ENCODE results near the gene PLSCR2.
"Not testable (repeated sequence)": the region's sequence is repeated elsewhere in the genome, so short reads cannot be mapped to it uniquely, and the experiment has no call there.

Gene PLSCR2

DNA sequence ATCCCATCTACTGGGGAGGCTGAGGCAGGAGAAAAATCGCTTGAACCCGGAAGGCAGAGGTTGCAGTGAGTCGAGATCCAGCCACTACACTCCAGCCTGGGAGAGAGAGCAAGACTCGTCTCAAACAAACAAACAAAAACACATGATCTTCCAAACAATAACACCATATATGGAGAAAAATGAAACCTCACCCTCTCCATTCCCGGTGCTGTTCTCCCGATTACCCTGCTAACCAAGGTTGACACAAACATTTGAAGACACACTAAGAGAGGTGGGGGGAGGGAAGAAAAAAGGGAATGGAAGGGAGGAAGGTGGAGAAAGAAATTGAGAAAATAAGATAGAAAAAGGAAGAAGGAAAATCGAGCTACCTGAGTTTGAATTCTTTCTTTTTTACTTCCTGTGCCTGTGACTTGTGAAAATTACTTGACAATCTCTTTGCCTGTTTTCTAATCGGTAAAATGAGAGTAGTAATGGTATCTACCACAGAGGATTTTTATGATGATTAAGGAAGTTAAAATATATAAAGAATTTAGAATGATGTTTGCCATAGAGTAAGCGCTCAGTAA lies 1.1 kb upstream of the PLSCR2 start:
- Histone ChIP-seq H3K36me3 (ENCODE audit: insufficient read depth, low read length) (no peaks in the 10 kb centered on the region), H3K27me3 (ENCODE audit: insufficient read depth, low read length) (no peaks in the 10 kb centered on the region), H3K4me3 (ENCODE audit: low read length) (no peak overlapping the region), H3K9me3 (ENCODE audit: low read length) (no peaks in the 10 kb centered on the region), H3K4me1 (ENCODE audit: insufficient read depth, low read length) (no peaks in the 10 kb centered on the region), H2AFZ (ENCODE audit: low read depth, low read length) (no peak overlapping the region)

DNA sequence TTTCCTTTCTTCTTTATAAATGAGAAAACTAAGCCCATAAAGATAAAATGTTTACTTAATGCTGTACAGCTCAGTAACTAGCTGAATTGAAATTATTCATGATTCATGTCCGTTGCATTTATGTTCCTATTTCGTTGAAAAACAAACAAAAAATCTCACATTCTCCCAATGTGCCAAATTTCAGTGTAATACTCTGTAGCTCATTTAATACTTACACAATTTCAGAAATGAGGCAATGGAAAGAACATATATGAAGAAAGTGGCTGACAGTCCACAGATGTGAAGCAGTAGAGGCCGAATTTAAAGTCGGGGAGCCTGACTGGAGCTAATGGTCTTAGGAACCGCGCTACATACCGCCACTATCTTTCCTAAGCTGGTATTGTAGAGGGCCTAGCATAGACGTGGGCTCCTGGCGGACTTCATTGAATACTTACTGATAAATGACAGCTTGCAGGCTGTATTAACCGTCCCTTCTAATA lies 651 bp downstream of the PLSCR2 start:
- H3K9me3 ChIP-seq (ENCODE audit: low read length) = no peaks in the 10 kb centered on the region
- no peaks in the 10 kb centered on the region for H3K4me1 ChIP-seq (ENCODE audit: insufficient read depth, low read length)

DNA sequence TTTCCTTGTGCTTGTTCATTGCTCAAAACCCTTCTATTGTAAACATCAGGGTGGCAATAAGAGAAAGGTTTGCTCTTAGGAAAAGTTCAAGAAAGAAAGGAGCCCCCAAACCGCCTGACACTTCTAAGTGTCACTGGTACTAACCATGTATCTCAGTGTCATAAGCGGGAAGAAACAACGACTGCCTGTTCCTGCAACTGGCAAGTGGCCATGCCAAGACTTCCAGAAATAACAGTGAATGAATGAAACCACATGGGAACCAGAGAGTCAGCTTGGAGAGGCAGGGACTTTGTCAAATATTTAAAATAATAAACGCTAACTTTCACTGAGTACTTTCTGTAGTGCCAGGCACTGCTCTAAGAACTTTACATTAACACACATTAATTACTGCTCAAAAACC lies 1.1 kb downstream of the PLSCR2 start:
- no peaks in the 10 kb centered on the region for H3K4me1 ChIP-seq (ENCODE audit: insufficient read depth, low read length)
- H3K4me3 ChIP-seq (ENCODE audit: low read length) = no peak overlapping the region
- no peaks in the 10 kb centered on the region for H3K9me3 ChIP-seq (ENCODE audit: low read length)
- H3K27me3 ChIP-seq (ENCODE audit: insufficient read depth, low read length) = no peaks in the 10 kb centered on the region
- H3K36me3 ChIP-seq (ENCODE audit: insufficient read depth, low read length) = no peaks in the 10 kb centered on the region
- H2AFZ ChIP-seq (ENCODE audit: low read depth, low read length) = no peak overlapping the region

More for the DNA sequence above, 651 bp downstream of the PLSCR2 start:
- Histone ChIP-seq H3K4me3 (ENCODE audit: low read length) (no peak overlapping the region), H2AFZ (ENCODE audit: low read depth, low read length) (no peak overlapping the region), H3K27me3 (ENCODE audit: insufficient read depth, low read length) (no peaks in the 10 kb centered on the region), H3K36me3 (ENCODE audit: insufficient read depth, low read length) (no peaks in the 10 kb centered on the region)

DNA sequence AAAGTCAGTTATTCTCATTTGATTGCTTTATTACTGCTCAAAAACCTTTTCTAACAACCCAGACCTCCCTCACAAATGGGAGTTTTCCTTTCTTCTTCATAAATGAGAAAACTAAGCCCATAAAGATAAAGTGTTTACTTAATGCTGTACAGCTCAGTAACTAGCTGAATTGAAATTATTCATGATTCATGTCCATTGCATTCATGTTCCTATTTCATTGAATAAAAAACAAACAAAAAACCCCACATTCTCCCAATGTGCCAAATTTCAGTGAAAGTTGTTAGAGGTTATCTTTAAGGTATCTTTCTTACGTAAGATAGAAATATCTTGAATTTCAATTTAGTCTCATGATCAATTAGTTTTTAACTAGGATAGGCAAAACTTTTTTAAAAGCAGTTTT lies 2.8 kb downstream of the PLSCR2 start:
- H3K36me3 ChIP-seq (ENCODE audit: insufficient read depth, low read length) = no peaks in the 10 kb centered on the region
- no peak overlapping the region for H3K4me3 ChIP-seq (ENCODE audit: low read length)
- no peak overlapping the region for H2AFZ ChIP-seq (ENCODE audit: low read depth, low read length)
- H3K27me3 ChIP-seq (ENCODE audit: insufficient read depth, low read length) = no peaks in the 10 kb centered on the region
- H3K9me3 ChIP-seq (ENCODE audit: low read length) = no peaks in the 10 kb centered on the region
- H3K4me1 ChIP-seq (ENCODE audit: insufficient read depth, low read length) = no peaks in the 10 kb centered on the region

DNA sequence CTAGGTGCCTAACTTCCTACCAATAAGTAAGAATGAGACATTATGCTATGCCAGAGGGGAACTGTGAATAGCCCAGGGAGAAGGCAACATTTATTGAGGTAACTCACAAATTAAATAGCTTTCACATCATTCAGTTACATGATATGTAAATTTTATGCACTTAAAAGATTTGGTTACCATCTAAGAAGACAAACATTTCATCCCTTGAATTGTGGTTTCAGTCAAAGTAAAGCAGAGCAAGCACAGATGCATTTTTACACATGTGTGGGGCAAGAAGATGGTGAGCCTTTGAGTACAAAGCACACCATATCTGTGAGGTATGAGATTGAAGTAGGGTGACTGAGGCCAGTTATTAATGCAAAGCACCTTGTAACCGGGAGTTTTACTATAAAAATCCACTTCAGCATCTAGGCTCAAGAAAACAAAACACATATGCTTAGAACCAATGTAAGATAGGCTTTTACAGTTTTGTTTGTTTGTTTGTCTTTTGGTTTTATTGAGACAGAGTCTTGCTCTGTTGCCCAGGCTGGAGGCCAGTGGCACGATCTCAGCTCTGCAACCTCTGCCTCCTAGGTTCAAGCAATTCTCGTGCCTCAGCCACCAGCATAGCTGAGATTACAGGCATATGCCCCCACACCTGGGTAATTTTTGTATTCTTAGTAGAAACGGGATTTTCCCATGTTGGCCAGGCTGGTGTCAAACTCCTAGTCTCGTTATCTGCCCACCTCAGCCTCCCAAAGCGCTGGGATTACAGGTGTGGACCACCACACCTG lies 3.5 kb downstream of the PLSCR2 start:
- no peak overlapping the region for H2AFZ ChIP-seq (ENCODE audit: low read depth, low read length)
- H3K27me3 ChIP-seq (ENCODE audit: insufficient read depth, low read length) = no peaks in the 10 kb centered on the region
- H3K4me3 ChIP-seq (ENCODE audit: low read length) = no peak overlapping the region
- no peaks in the 10 kb centered on the region for H3K36me3 ChIP-seq (ENCODE audit: insufficient read depth, low read length)
- no peaks in the 10 kb centered on the region for H3K9me3 ChIP-seq (ENCODE audit: low read length)
- H3K4me1 ChIP-seq (ENCODE audit: insufficient read depth, low read length) = no peaks in the 10 kb centered on the region

DNA sequence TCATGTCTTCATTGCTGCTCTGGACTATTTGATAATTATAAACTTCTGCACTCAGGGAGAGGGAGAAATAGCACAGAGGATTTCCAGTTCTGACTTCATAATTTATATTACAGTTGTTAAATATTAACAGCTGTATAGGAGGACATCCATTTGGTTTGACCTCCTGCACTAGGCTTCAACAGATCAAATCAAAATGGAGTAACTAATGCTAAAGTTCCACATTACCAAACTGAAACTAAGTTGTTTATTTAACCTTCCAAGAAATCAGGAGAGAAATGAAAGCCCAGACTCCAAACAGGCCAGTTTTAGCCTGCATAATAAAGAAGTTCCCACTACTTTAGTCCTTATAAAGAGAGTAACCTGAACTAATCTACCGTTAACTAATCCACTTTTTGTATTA lies 4.6 kb downstream of the PLSCR2 start:
- no peak overlapping the region for H2AFZ ChIP-seq (ENCODE audit: low read depth, low read length)
- no peaks in the 10 kb centered on the region for H3K36me3 ChIP-seq (ENCODE audit: insufficient read depth, low read length)
- no peaks in the 10 kb centered on the region for H3K4me1 ChIP-seq (ENCODE audit: insufficient read depth, low read length)
- H3K4me3 ChIP-seq (ENCODE audit: low read length) = no peak overlapping the region
- no peaks in the 10 kb centered on the region for H3K9me3 ChIP-seq (ENCODE audit: low read length)
- no peaks in the 10 kb centered on the region for H3K27me3 ChIP-seq (ENCODE audit: insufficient read depth, low read length)

DNA sequence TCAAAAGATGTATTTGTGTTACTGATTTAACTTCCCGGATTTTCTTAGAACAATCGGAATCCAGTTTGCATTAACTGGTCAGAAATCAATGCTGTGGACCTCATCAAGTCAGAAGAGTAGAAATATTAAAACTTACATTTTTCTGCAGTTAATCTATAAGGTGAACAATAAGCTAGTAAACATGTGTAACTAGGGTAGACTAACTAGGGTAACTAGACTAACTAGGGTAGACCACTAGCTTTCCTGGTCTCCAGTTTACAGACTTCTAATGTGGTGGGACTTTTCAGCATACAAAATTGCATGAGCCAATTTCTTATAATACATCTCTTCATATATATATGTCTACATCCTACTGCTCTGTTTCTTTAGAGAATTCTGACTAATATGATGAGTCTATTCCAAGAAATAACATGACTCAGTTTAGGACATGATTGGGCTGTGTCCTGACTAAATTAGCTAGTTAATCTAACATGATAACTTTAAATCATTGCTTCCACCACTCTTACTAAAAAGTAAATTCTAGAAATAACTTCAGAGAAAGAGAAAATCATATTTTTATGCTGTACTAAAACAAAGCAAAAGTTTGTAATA lies 5.3 kb downstream of the PLSCR2 start:
- no peaks in the 10 kb centered on the region for H3K9me3 ChIP-seq (ENCODE audit: low read length)
- H2AFZ ChIP-seq (ENCODE audit: low read depth, low read length) = no peak overlapping the region
- no peaks in the 10 kb centered on the region for H3K36me3 ChIP-seq (ENCODE audit: insufficient read depth, low read length)
- H3K27me3 ChIP-seq (ENCODE audit: insufficient read depth, low read length) = no peaks in the 10 kb centered on the region
- H3K4me3 ChIP-seq (ENCODE audit: low read length) = no peak overlapping the region
- H3K4me1 ChIP-seq (ENCODE audit: insufficient read depth, low read length) = no peaks in the 10 kb centered on the region

DNA sequence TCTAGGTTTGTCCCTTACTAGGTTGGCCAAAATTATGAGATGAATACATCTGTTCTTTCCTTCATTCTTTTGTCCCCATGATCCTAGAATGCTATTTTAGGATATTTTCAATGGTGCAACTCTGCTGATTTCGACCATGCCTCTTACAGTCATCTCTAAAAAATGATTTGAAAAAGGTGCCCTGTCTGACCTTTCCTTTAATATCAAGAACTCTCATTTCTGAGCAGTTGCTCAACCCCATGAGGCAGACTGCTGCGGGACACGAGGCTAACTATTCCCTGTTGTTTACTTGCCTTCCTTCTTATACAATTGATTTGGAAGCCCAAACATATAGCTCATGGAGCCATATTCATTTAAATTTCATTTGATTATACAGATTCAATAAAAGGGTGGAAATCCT lies 14.6 kb downstream of the PLSCR2 start:
- Histone ChIP-seq H2AFZ (ENCODE audit: low read depth, low read length) (no peak overlapping the region), H3K36me3 (ENCODE audit: insufficient read depth, low read length) (no peaks in the 10 kb centered on the region), H3K4me1 (ENCODE audit: insufficient read depth, low read length) (no peaks in the 10 kb centered on the region), H3K27me3 (ENCODE audit: insufficient read depth, low read length) (no peaks in the 10 kb centered on the region), H3K4me3 (ENCODE audit: low read length) (no peak overlapping the region), H3K9me3 (ENCODE audit: low read length) (no peaks in the 10 kb centered on the region)

DNA sequence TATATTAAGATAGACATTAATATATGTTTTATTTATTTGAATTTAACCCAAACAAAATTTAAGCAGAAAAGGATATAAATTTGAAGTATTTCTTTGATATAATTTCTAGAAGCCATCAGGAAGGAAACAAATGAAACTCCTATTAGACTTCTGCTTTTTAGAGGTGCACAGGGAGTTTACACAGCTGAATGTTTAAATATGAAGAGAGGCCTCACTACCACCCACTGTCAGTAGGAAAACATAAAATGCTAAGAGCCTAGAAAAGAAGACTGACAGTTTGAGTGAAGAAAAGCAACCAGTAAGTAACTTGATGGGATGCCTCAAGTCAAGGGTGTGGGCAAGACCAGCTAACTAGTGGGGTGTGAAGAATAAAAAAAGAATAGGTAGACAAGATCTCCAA lies 19.7 kb downstream of the PLSCR2 start:
- Histone ChIP-seq H2AFZ (ENCODE audit: low read depth, low read length) (no peak overlapping the region), H3K4me3 (ENCODE audit: low read length) (no peak overlapping the region), H3K27me3 (ENCODE audit: insufficient read depth, low read length) (no peaks in the 10 kb centered on the region), H3K9me3 (ENCODE audit: low read length) (no peaks in the 10 kb centered on the region), H3K36me3 (ENCODE audit: insufficient read depth, low read length) (no peaks in the 10 kb centered on the region), H3K4me1 (ENCODE audit: insufficient read depth, low read length) (peaks cover 2% of the 10 kb centered on the region)

DNA sequence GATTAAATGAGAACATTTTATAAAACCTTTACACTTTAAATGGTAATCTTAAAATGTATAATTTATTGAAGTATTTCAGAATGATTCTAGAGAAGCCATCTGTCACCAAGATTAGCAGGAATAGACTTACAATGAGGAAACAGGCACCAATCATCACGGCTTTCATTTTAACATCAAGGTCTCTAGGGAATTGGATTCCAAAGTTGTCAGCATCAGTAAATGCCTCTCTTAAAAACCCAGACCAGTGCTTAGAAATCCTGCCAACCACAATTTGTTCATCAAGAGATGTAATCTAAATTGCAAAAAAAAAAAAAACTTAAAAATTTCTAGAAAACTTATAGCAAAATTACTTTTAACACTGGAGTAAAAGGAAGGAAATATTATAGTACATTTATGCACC lies 20.3 kb downstream of the PLSCR2 start:
- no peaks in the 10 kb centered on the region for H3K9me3 ChIP-seq (ENCODE audit: low read length)
- H3K4me3 ChIP-seq (ENCODE audit: low read length) = no peak overlapping the region
- H3K36me3 ChIP-seq (ENCODE audit: insufficient read depth, low read length) = no peaks in the 10 kb centered on the region

DNA sequence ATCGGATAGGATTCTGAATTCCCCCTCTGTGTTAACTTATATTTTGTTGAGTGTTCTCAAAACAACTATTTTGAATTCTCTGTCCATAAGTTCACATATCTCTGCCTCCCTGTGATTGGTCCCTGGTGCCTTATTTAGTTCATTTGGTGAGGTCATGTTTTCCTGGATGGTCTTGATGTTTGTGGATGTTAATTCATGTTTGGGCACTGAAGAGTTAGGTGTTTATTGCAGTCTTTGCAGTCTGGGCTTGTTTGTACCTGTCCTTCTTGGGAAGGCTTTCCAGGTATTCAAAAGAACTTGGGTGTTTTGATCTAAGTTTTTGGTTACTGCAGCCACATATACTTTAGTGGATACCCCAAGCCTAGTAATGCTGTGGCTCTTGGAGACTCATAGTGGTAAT lies 23.3 kb downstream of the PLSCR2 start:
- no peaks in the 10 kb centered on the region for H3K27me3 ChIP-seq (ENCODE audit: insufficient read depth, low read length)
- no peak overlapping the region for H2AFZ ChIP-seq (ENCODE audit: low read depth, low read length)
- H3K36me3 ChIP-seq (ENCODE audit: insufficient read depth, low read length) = no peaks in the 10 kb centered on the region
- peaks cover 2% of the 10 kb centered on the region for H3K4me1 ChIP-seq (ENCODE audit: insufficient read depth, low read length)
- no peaks in the 10 kb centered on the region for H3K9me3 ChIP-seq (ENCODE audit: low read length)
- H3K4me3 ChIP-seq (ENCODE audit: low read length) = no peak overlapping the region

More for the DNA sequence above, 20.3 kb downstream of the PLSCR2 start:
- H3K4me1 ChIP-seq (ENCODE audit: insufficient read depth, low read length) = peaks cover 2% of the 10 kb centered on the region
- no peaks in the 10 kb centered on the region for H3K27me3 ChIP-seq (ENCODE audit: insufficient read depth, low read length)
- no peak overlapping the region for H2AFZ ChIP-seq (ENCODE audit: low read depth, low read length)

DNA sequence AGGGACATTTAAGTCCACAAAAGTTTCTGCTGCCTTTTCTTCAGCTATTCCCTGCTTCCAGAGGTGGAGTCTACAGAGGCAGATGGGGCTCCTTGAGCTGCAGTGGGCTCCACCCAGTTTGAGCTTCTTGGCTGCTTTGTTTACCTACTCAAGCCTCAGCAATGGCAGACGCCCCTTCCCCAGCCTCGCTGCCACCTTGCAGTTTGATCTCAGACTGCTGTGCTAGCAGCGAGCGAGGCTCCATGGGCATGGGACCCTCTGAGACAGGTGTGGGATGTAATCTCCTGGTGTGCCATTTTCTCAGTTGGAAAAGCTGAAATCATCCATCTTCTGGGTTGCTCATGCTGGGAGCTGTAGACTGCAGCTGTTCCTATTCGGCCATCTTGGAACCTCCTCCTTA lies 29.1 kb downstream of the PLSCR2 start:
- not testable (repeated sequence) for H3K4me3 ChIP-seq (ENCODE audit: low read length); H3K9me3 ChIP-seq (ENCODE audit: low read length); H3K36me3 ChIP-seq (ENCODE audit: insufficient read depth, low read length); H2AFZ ChIP-seq (ENCODE audit: low read depth, low read length); H3K27me3 ChIP-seq (ENCODE audit: insufficient read depth, low read length); H3K4me1 ChIP-seq (ENCODE audit: insufficient read depth, low read length)

DNA sequence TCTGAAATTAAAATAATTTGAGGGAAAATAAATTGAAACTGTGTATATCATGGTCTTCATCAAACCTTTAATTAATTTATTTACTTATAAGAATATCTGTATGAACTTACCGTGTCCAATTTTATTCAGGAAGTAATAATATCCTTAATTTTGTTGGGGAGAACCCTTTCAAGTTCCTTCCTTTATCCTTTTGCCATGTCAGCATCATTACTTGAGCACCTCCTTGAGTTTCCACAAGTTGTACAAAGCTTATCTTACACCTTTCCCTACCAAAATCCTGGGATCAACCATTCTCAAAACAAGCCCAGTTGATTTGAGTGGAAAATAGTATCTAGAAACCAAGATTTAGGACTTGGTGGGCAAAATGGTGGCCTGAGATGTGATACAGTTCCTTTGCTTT lies 37.3 kb downstream of the PLSCR2 start:
- H3K4me3 ChIP-seq (ENCODE audit: low read length) = no peak overlapping the region
- H3K27me3 ChIP-seq (ENCODE audit: insufficient read depth, low read length) = no peaks in the 10 kb centered on the region
- H2AFZ ChIP-seq (ENCODE audit: low read depth, low read length) = no peak overlapping the region
- H3K9me3 ChIP-seq (ENCODE audit: low read length) = no peaks in the 10 kb centered on the region
- H3K36me3 ChIP-seq (ENCODE audit: insufficient read depth, low read length) = no peaks in the 10 kb centered on the region
- no peaks in the 10 kb centered on the region for H3K4me1 ChIP-seq (ENCODE audit: insufficient read depth, low read length)
